Stimulated activated CD8-positive, alpha-beta memory T cell treated with anti-CD3 and anti-CD28 coated beads, Interleukin-15, amount 100 ng/mL, for 48 hours (primary cell): ENCODE results near the gene NFASC.

Experiments used
- DNase-seq, 2 donors: peaks; one replicate each; pipeline ENCODE4 v3.0.0-alpha.2; 2020; ENCODE audit warnings: low read depth in 2 of 2

NFASC gene

DNA sequence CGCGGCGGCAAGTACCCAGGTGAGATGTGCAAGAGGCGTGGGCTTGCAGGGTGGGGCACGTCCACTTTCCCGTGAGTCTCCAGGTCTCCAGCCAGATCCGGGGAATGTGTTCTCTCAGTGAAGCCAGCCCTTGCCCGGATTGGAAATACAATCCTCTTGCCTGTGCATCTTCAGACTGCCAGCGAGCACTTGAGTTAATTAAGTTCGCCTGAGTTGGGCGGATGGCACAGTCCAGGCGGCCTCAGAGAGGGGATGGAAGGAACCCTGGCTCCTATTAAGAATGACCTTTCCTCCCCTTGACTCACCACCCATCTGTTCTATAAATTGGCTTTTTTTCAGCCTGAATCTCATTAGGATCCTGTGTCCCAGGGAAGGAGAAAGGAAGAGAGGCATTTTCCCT, 139.0 kb downstream of the NFASC start:
- DNase-seq: no peak

DNA sequence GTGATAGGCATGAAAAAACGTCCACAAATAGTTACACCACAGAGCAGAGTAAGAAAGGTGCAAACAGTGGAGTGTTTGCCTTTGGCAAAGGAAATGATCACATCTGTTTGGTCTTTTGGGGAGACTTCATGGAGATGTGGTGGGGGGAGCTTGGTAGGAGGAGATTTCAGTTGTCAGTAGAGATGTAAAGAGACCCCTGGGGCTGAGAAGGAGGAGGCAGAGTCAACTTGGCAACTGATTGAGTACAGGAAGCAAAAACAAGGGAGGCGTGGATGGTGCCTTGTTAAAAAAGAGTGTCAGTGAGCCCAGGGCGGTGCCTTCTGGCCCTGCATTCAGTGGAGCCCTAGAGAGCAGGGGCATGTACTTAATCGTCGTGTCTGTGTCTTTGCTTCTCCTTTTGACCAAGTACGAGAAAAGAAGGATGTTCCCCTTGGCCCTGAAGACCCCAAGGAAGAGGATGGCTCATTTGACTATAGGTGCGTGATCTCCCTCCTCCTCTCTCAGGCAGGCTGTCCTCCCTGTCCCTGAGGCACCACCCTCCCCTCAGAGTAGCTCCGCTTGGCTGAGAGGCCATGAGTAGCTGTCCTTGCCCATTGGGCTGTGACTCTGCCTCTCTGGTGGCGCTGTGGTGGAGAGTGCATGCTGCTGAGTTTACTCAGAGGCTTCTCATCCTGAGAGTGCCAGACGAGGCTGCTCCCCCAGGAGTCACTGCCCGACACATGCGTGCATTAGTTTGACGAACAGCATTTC, 141.9 kb downstream of the NFASC start:
- no peak for DNase-seq

DNA sequence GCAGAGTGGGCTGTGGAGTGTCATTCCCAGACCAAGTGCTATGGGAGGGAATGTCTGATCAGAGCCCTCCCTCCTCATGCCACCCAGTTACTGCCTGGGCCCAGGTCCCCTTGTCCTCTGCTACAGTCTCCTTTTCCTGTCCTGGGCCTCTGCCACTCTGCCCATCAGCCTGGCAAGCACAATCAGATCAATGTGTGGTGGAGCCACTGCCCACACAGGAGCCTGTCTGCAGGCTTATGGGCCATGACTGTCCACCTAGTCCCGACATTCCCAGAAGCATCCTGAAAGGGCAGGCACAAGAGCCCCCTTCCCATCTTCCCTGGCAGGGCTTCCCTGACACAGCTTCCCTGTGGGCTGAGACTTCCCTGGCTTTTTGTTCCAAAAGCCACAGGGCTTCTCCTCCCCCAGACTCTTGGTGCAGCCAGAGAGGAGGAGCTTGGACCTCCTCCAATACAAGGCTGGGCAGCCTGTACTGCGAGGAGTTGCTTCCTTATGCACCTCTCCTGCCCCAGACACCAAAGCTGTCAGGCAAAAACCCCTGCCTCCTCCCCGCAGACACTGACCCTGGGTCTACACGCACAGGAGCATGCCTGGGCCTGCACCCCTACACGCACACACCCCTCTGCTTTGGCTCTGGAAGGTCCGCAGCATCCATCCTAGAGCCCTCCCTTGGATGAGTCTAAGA, 143.2 kb downstream of the NFASC start:
- DNase-seq: no peak

DNA sequence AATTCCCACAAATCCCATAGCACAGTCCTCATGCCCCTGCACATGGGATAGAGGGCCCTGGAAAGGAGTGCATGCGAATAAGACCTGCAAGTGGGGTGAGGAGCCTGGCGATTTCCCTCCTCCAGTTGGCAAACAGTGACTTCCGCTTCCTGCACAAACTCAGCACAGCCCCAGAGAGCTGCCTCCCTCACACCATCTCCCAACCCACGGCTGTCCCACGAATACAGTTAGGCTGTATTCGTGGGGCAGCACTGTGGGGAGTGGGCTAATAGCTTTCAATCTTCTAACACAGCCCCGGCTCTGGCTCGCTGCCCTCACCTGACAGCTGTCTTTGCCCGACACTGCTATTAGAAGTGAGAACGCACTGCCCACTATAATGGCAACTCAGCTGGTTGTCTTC, 144.1 kb downstream of the NFASC start:
- DNase-seq: no peak

DNA sequence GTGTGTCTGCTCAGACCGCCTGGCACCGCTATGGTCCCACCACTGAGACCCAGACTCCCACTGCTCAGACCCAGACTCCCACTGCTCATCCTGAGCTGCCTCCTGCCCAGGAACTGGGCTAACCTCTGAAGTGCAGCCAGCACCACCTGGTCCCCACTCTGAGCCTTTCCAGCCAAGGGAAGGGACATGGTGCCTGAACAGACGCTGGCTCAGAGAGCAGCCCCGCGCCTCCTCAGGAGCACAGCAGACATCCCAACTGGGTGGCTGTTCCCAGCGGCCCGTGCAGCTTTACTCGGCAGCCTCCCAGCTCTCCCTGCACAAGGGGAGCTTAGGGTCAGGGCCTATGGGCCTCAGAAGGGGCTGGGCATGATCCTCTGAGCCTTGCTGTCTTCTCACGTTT, 144.6 kb downstream of the NFASC start:
- DNase-seq: no peak

DNA sequence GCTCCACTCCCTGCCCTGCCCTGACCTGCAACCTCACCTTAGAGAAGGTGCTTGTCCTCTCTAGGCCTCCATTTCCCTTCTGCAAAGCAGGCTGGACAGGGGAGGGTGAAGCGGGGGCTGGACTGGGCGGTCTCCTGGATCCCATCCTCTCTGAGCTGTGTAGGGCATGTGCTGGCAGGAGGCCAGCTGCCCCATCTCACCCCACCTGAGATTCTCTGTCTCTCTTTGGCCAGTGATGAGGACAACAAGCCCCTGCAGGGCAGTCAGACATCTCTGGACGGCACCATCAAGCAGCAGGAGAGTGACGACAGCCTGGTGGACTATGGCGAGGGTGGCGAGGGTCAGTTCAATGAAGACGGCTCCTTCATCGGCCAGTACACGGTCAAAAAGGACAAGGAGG, 145.4 kb downstream of the NFASC start:
- DNase-seq: no peak

DNA sequence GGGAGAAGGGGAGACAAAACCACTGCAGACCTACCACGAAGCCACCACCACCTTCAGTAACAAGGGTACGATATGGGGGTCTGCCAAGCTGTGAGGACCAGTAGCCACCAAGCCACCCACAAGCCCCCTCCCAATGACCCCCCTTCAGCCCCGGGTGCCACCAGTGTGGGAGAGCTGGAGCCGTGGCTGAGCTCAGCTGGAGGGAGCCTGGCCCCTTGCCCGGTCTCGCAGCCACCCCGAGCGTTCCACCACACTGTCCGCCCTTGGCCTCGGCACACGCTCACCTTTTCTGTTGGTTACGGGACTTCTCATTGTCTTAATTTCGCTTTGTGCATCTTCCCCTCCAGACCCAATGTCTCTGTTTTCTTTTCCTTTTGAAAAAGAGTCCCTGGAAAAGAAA, 145.9 kb downstream of the NFASC start:
- no peak for DNase-seq

DNA sequence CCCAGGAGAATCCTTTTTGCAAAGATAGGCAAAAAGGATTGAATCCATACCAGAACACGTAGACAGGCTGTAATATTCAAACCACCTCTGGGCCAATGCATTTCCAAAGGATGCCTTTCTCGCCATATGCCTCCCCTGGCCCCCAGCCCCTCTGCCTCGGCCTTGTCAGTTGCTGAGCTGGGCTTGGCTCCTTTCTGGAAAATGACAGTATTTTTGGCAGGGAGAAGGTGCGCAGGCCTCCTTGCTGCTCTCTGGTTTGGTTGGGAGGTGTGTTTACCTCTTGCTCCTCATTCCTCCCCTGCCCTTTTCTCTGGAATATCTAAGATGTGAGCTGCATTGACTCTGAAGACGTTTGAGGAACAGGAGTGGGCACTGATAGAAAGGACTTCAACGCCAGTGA, 146.3 kb downstream of the NFASC start:
- DNase-seq: no peak

DNA sequence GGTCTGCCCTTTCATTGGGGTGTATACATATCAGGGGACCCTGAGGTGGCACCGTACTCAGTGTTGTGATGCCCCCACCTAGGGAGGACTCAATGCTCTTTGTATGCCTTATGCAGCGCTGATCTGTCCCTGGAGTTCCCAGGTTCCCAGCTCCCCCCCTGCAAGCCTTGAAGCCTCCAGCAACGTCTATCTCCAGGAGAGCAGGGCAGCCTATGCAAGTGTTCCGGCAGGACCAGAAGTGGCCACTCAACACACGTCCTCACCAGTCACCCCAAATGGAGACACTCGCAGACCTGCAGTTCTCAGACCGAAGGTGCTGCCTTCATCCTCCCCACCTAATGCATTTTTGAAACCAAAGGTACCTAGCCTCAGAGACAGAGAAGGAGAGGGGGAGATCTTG, 147.1 kb downstream of the NFASC start:
- no peak for DNase-seq

DNA sequence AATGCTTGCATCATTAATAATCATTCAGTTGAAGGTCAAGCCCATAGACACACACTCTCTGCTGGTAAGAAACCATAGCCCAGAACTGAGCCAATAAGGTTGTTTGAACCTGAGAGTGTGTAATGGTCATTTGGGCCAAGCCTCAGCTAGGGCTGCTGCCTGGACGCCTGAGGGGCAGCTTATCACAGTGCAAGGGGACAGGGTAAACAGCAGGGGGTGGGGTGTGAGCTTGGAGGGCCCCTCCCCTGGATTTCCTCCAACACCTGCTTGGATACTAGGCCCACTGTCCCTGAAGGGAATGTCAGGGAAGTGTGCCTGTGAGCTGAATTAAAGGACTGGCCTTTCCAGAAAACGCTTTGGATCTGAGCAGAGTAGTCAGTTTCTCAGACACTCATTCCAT, 147.7 kb downstream of the NFASC start:
- DNase-seq: no peak

DNA sequence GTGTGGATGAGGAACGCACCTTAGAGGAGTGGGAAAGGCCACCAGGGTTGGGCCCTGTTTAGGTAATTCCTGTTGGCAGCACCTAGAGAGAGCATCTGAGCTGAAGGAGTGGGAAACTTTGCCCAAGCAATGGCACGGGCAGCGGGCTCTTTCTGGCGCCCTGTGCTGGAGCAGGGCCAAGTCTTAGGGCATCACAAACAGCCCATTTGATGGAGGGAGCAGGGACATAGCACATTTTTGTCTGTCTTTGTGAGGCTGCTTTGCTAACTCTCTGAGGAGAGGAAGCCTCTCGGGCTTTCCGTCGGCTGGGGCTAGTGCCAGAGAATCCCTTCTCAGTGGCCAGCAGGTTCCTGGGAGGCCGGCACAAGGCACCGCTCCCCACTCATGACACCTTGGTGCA, 149.8 kb downstream of the NFASC start:
- no peak for DNase-seq

DNA sequence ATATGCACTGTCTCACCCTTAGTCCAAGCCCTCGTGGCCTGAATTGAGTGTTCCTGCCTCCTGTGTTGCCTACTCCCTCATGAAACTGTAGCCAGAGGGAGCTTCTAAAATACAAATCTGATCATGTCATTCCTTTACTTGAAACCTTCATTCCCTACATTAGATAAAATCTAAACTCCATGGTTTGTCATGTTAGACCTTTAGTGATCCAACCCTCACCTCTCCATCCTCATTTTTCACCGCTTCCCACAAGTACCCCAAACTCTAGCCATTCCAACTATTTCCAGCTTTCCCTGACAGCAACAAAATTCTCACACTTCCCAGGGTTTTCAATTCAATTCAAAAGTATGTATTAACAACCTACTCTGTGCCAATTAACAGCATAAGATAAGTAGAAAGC, 154.0 kb downstream of the NFASC start:
- DNase-seq: no peak

DNA sequence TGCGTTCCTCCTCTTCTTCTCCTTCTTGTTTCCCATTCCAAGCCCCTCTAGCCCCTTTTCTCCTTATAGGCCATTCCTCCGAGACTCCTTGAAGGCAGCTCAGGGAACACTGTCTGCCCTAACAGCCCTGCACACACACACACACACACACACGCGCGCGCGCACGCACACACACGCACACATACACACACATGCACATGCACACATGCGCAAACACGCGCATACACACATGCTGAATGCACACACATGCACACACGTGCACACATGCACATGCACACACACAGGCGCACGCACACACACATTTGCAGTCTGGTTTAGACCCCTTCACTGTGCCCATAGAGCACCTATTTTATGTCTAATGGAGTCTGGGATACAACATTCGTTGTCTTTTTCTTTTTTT, 154.6 kb downstream of the NFASC start:
- no peak for DNase-seq

DNA sequence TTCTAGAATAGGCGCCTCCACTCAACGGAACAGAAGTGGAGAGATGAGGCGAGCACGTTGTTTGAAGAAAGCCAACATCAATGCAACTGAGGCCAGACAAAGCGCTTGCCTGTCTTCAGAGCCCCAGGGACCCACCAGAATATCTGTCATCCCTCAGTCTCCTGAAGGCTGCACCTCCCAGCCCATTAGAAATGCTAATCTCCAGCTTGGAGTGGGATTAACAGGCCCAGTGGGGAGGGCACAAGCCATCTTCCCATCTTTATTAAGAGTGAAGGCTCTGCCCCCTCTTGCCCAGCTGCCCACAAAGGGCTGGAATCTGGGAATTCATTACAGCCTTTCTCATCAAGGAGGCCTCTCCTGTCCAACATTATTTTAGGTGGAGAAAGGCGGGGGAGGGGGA, 155.5 kb downstream of the NFASC start:
- DNase-seq: no peak

DNA sequence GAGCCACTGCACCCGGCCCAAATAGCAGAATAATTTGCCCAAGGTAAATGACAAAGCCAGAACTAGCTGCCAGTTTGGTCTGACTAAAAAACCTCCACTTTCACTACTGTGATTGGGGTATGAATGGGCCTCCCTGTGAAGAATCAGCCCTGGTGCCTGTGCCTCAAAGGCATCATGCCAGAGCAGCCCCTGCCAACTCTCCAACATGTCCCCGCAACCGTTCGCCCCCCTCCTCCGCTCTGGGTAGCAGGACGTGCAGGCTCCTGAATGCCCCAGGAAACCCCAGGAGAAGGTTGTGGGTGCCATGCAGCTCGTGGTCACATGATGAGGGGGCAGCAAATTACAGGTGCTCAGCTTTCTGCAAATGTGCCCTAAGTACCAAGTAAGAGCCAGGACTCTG, 157.7 kb downstream of the NFASC start:
- DNase-seq: no peak

DNA sequence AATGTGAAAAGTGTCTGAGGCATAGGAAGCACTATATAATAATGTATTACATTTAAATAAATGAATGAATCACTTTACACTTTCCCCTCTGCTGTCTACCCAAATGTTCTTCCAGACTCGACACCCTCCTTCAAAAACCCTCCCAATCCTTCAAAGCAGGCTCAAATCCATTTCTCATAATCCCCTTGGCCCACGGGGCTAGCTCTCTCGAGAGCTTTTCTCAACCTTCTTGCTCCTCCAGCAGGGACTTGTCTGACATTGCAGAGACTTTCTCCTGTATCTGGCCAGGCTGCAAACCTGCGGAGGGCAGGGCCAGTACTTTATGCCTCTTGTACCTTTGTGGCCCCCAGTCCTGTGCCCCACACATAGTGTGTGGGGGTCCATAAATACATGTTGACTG, 158.3 kb downstream of the NFASC start:
- DNase-seq: no peak

DNA sequence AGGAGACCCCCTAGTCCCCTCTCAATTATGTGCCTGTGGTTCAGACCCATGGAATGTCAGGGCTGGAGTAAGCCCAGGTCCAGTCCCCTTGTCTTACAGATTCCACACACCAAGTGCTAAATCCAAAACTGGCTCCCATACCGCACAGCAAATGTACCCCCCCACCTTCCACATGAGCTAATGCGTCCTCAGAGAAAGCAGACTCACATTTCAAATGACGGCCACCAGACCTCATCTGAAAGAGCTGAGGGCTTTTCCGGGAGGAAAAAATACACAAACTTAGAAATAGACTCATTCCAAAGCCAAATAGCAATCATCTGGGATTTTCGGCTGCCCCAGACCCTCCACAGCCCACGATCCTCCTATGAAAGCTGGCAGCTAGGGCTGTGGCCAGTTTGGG, 159.6 kb downstream of the NFASC start:
- no peak for DNase-seq

DNA sequence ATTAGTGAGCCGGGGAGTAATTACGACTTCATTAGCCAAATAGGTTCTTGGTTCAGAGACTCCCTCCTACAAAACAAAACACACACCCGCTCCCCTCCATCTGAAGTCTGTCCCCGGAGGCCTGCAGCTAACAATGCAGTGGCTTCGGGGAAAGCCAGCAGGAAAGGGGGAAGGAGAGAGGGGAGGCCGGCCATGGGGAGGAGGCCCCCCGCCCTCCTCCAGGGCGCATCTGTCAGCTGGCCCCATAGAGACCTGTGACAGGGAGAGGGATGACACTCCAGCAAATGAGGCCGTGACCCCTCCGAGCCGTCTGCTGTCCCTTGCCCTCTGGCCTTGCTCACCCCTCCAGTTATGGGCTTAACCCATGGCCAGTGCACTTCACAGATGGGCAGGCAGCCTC, 160.2 kb downstream of the NFASC start:
- DNase-seq: no peak

DNA sequence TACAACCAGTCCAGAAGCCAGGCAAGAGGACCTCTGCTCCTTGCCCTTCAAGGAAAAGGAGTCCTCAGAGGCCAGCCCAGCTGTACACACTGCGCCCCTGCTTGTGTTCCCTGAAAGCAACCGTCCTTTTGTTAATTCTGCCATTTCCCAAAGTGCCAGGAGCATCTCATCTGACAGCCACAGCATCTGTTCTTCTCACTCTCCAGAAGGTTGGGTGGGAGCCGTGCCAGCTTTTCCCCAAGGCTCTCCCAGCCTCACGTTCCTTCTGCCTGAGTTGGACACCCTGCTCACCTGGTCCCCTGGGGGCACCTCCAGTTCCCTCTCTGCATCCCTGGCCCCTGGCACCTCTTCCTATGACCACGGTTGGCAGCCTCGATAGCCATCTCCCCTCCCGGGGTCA, 161.8 kb downstream of the NFASC start:
- no peak for DNase-seq

DNA sequence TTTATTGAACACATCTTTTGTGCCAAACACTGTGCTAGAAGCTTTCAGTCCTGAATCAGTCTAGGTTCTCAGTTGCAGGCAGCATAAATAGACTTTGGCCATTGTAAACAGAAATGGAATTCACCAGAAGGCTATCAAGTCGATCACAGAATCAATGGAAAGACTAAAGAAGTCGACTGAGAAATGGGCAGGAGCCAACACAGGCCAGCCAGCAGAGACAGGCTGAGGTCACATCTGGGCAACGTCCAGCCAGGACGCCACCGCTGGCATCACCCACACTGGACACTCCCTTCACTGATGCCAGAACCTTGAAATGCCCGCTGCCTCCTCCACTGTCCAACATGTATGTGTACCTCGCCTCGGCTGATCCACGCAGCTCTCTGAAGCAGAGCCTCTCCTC, 166.9 kb downstream of the NFASC start:
- no peak for DNase-seq

DNA sequence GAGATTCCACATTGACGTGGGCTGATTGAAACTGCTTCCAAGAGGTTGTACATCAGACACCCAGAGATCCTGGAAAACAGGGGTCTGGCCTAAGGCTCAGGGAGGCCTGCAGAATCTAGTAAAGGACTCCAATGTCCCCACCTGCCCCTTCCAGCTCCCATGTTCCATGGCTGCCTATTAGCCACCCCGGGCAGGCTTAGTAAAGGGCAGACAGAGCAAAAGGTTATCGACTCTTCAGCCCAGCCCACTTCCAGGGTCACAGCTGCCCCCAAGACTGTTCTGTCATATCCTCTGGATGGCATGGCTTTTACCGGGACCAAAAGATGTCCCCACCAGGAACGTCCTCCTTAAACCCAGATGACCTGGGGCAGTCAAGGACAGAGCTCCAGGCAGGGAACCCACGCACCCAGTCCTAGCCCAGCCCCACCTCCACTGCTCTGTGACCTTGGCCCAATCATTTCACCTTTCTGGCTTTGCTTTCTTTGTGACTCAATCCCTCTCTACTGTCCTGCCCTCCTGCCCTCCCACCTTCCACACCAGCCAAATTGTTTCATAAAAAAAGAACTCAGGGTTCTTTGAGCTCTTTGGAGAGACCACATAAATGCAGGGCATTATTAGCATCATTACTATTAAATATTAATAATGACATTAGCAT, 167.6 kb downstream of the NFASC start:
- DNase-seq: no peak

DNA sequence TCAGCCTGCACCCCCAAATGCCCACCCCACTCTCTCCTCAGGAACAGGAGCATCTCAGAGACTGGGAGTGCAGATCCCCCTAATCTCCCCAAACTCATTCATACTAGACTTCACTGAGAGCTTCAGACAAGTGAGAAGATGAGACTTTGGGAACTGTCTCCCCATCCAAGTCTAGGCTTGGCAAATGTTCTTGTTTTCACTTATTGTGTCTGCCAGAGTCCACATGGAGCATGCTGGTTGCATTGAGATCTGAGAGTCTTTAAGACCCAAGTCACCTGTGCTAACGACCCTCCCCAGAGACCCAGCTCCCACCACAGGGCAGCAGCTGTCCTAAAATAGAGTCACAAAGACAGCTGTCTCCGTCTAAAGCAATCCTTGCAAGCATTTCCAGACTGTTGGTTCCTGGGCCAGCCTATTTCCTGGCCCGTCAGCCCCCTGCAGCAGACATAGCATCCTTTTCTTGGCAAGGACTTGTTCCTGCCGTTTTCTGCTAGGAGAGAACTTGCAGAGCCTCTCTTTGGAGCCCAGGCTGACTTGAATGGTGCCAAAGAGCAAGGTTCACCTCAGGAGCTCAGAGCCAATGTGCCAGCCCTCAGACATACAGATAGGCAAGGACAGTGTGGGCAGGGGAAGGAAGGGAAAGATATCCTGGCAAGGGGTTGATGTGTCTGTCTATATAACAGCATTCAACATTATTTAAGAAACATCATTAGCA, 170.5 kb downstream of the NFASC start:
- no peak for DNase-seq
